ENCODE data around the gene SLC38A3. TPM values are rescaled to one million over a fixed set of nuclear protein-coding genes. Genes with fewer than 3 reads are reported as not detected.

SLC38A3 gene
- total RNA-seq, 1 experiment from 2014 or later = 16.8 TPM

DNA sequence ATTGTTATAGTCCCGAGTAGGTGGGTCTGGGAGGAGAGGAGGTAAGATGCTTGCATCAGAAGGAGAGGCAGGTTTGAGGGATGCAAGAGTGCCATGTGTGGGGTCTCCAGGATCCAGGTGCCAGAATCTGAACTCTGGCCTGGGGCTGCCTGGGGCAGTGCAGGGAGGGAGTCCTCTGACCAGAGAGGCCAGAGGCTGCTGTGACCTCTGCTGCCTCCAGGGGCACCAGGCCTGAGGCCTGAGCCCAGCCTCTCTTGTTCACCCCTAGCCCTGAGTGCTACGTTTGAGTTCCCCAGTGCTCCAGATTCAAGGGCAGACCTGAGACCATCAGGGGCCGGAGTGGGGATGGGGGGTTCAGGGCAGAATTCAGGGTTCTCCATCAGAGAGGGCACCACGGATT is 7.4 kb downstream of the SLC38A3 start:
- BruUV-seq (replicated peaks) = no TSS peak
- CTCF ChIA-PET = interaction anchor here (1.1 to 2.6 kb wide), 5 partner anchors 9 to 17 kb away, joined by 3 to 23 read pairs (median 11); no protein-coding TSS in a partner anchor

DNA sequence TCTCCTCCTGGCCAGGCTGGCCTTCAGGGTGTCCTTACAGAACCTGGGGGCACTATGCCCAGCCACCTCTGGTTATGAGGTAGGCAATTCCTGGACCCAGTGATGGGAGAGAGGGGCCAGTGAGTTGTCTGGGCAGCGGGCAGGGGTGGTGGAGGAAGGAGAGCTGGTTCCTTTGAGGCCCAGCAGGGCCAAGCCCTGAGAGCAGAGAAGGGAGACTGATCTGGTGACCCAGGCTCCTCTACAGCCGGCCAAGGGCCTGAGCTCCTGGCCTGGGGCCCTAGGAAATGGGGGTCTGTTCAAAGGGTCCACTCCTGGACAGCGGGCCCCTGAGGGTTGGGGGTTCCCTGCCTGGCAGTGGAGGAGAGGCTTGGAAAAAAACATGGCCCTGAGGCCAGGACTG is 7.9 kb downstream of the SLC38A3 start:
- Histone ChIP-seq H3K4me1 (peaks cover 22% of the 10 kb centered on the region), H3K27me3 (replicated peaks; ENCODE audit: control insufficient read depth, insufficient read depth, low read length) (no peaks in the 10 kb centered on the region), H3K36me3 (ENCODE audit: control insufficient read depth, insufficient read depth, low read length) (peaks cover 1% of the 10 kb centered on the region; the same call in 1 of the 2 replicates), H3K4me3 (ENCODE audit: low read depth, low read length) (no peak overlapping the region), H3K9me3 (no peaks in the 10 kb centered on the region)
- no peak overlapping the region for H3K4me3 Mint-ChIP-seq (ENCODE audit: unreplicated experiment)
- peaks cover 9% of the 10 kb centered on the region for H3K36me3 Mint-ChIP-seq (ENCODE audit: insufficient read depth, unreplicated experiment)
- ChIA-PET POLR2A (no interaction called here), CTCF (interaction anchor here (1.7 kb wide), 1 partner anchor 10 kb away, joined by 6 read pairs; no protein-coding TSS in a partner anchor)
- no peaks in the 10 kb centered on the region for H3K9me3 Mint-ChIP-seq (ENCODE audit: unreplicated experiment)
- peaks cover 12% of the 10 kb centered on the region for H3K4me1 Mint-ChIP-seq (ENCODE audit: low read depth, unreplicated experiment)
- no peak for DNase-seq
- no peaks in the 10 kb centered on the region for H3K27me3 Mint-ChIP-seq (ENCODE audit: insufficient read depth, unreplicated experiment)
- TF ChIP-seq, protein P1, sequence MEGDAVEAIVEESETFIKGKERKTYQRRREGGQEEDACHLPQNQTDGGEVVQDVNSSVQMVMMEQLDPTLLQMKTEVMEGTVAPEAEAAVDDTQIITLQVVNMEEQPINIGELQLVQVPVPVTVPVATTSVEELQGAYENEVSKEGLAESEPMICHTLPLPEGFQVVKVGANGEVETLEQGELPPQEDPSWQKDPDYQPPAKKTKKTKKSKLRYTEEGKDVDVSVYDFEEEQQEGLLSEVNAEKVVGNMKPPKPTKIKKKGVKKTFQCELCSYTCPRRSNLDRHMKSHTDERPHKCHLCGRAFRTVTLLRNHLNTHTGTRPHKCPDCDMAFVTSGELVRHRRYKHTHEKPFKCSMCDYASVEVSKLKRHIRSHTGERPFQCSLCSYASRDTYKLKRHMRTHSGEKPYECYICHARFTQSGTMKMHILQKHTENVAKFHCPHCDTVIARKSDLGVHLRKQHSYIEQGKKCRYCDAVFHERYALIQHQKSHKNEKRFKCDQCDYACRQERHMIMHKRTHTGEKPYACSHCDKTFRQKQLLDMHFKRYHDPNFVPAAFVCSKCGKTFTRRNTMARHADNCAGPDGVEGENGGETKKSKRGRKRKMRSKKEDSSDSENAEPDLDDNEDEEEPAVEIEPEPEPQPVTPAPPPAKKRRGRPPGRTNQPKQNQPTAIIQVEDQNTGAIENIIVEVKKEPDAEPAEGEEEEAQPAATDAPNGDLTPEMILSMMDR (IDR thresholded peaks at IDR 0.05; ENCODE audit: insufficient read depth in 1 of 2, low read depth in 1 of 2, low read length in 1 of 2, severe bottlenecking in 1 of 2, unreplicated experiment in 1 of 2) = no peak
- BruUV-seq (replicated peaks) = no TSS peak
- intact Hi-C loops (cut with micrococcal nuclease; ENCODE audit: unreplicated experiment) = no loop called here
- no peak overlapping the region for H3K27ac Mint-ChIP-seq (ENCODE audit: unreplicated experiment)

More for the DNA sequence above, 7.4 kb downstream of the SLC38A3 start:
- Mint-ChIP-seq H3K36me3 (ENCODE audit: insufficient read depth, unreplicated experiment) (peaks cover 6% of the 10 kb centered on the region), H3K27me3 (ENCODE audit: insufficient read depth, unreplicated experiment) (no peaks in the 10 kb centered on the region), H3K27ac (ENCODE audit: unreplicated experiment) (no peak overlapping the region), H3K9me3 (ENCODE audit: unreplicated experiment) (no peaks in the 10 kb centered on the region), H3K4me1 (ENCODE audit: low read depth, unreplicated experiment) (peaks cover 12% of the 10 kb centered on the region), H3K4me3 (ENCODE audit: unreplicated experiment) (no peak overlapping the region)
- TF ChIP-seq, protein P1 (IDR thresholded peaks at IDR 0.05; ENCODE audit: insufficient read depth in 1 of 2, low read depth in 1 of 2, low read length in 1 of 2, severe bottlenecking in 1 of 2, unreplicated experiment in 1 of 2) = peak in 1 of 2 experiments; percentile 26
- Histone ChIP-seq H3K27me3 (replicated peaks; ENCODE audit: control insufficient read depth, insufficient read depth, low read length) (no peaks in the 10 kb centered on the region), H3K4me3 (ENCODE audit: low read depth, low read length) (no peak overlapping the region), H3K9me3 (no peaks in the 10 kb centered on the region), H3K4me1 (peaks cover 22% of the 10 kb centered on the region), H3K36me3 (ENCODE audit: control insufficient read depth, insufficient read depth, low read length) (no peaks in the 10 kb centered on the region; the same call in 1 of the 2 replicates)
- intact Hi-C loops (cut with micrococcal nuclease; ENCODE audit: unreplicated experiment) = no loop called here
- DNase-seq = no peak
- POLR2A ChIA-PET = no interaction called here

DNA sequence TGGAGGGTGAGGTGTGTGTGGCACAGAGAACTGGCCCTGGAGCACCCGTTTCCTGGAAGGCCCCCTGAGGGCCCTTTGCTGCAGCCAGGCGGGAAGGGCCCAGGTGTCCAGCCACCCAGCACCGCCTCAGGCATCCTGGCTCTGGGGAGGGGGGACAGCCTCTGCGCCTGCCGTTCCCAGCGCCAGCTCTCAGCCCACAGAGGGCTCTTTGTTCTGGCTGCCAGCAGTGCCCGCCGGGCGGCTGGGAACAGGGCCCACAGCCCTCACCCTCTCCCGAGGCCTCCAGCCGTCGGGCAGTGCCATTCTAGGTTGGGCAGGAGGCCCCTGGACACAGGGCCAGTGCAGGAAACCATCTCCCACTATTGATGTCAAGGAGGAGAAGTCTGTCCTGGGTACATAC is 8.3 kb downstream of the SLC38A3 start:
- POLR2A ChIA-PET = no interaction called here

More for the DNA sequence above, 8.3 kb downstream of the SLC38A3 start:
- peaks cover 10% of the 10 kb centered on the region for H3K4me1 Mint-ChIP-seq (ENCODE audit: low read depth, unreplicated experiment)
- H3K27me3 Mint-ChIP-seq (ENCODE audit: insufficient read depth, unreplicated experiment) = no peaks in the 10 kb centered on the region
- no peaks in the 10 kb centered on the region for H3K9me3 Mint-ChIP-seq (ENCODE audit: unreplicated experiment)
- Histone ChIP-seq H3K4me1 (peaks cover 22% of the 10 kb centered on the region), H3K27me3 (replicated peaks; ENCODE audit: control insufficient read depth, insufficient read depth, low read length) (no peaks in the 10 kb centered on the region), H3K9me3 (no peaks in the 10 kb centered on the region), H3K4me3 (ENCODE audit: low read depth, low read length) (no peak overlapping the region), H3K36me3 (ENCODE audit: control insufficient read depth, insufficient read depth, low read length) (peaks cover 1% of the 10 kb centered on the region; the same call in 1 of the 2 replicates)
- TF ChIP-seq, protein P1 (IDR thresholded peaks at IDR 0.05; ENCODE audit: insufficient read depth in 1 of 2, low read depth in 1 of 2, low read length in 1 of 2, severe bottlenecking in 1 of 2, unreplicated experiment in 1 of 2) = no peak
- no TSS peak for BruUV-seq (replicated peaks)
- CTCF ChIA-PET = no interaction called here
- peaks cover 8% of the 10 kb centered on the region for H3K36me3 Mint-ChIP-seq (ENCODE audit: insufficient read depth, unreplicated experiment)
- no peak for DNase-seq
- intact Hi-C loops (cut with micrococcal nuclease; ENCODE audit: unreplicated experiment) = no loop called here
- no peak overlapping the region for H3K27ac Mint-ChIP-seq (ENCODE audit: unreplicated experiment)
- no peak overlapping the region for H3K4me3 Mint-ChIP-seq (ENCODE audit: unreplicated experiment)
